Keratinocyte (primary cell): ENCODE data around the gene POLR2J3.
"Not testable (repeated sequence)": the region's sequence is repeated elsewhere in the genome, so short reads cannot be mapped to it uniquely, and the experiment has no call there.

Source experiments
- CTCF ChIP-seq, 3 experiments: IDR thresholded peaks in 1 of 3; conservative IDR thresholded peaks in 1 of 3; optimal IDR thresholded peaks in 1 of 3; 2 replicates in 2 of 3; 3 replicates in 1 of 3; pipeline versions ENCODE3 to v1.5.1; 2011; ENCODE audit warnings: low read length in 3 of 3, mild to moderate bottlenecking in 3 of 3, moderate library complexity in 2 of 3, control low read depth in 1 of 3, inconsistent platforms in 1 of 3; ENCODE audit not compliant: insufficient read depth in 2 of 3; ENCODE audit errors: extremely low read depth in 1 of 3
- EZH2 ChIP-seq: IDR thresholded peaks from one replicate; pipeline ENCODE4 v1.6.1; 2012; ENCODE audit warnings: inconsistent platforms, mild to moderate bottlenecking, low read length, moderate library complexity

GRCh38 chr7:102577315-102578240 is 5.2 kb upstream of the POLR2J3 start:
- not testable (repeated sequence) for TF ChIP-seq CTCF (optimal IDR thresholded peaks at IDR 0.05 in 1 of 3, IDR thresholded peaks at IDR 0.05 in 1 of 3, conservative IDR thresholded peaks at IDR 0.05 in 1 of 3; ENCODE audit: extremely low read depth in 1 of 3, insufficient read depth in 2 of 3, low read length in 3 of 3); EZH2
